GM23338 (cell line): ENCODE data around the gene GOLT1B. TPM values are rescaled to one million over a fixed set of nuclear protein-coding genes. Genes with fewer than 3 reads are reported as not detected.

ENCODE experiments used
- ATAC-seq: fragments of 200-7000 bp; cut with Tn5 transposase; 3 replicates; pipeline ENCODE4 v1.9.1; 2020
- DNase-seq: peaks from one replicate; pipeline ENCODE4 v3.0.0-alpha.2; 2015; ENCODE audit warnings: low spot score
- H2AFZ ChIP-seq: fragments of 200-600 bp; sonication (generic); 2 replicates; pipeline ENCODE4 v1.8.0; 2016; ENCODE audit warnings: antibody characterized with exemption, mild to moderate bottlenecking, moderate library complexity
- H3F3A ChIP-seq: fragments of 200-600 bp; sonication (generic); replicated peaks from 2 replicates; pipeline ENCODE4 v1.8.0; 2017; ENCODE audit warnings: antibody characterized with exemption, mixed run types, low read depth
- H3K27ac ChIP-seq: fragments of 200-600 bp; sonication (generic); 2 replicates; pipeline ENCODE4 v1.6.1; 2016; ENCODE audit warnings: low read depth
- H3K27me3 ChIP-seq: fragments of 200-600 bp; sonication (generic); 2 replicates; pipeline ENCODE4 v1.8.0; 2016; ENCODE audit warnings: mild to moderate bottlenecking, mixed run types, moderate library complexity; ENCODE audit not compliant: insufficient read depth
- H3K36me3 ChIP-seq: fragments of 200-600 bp; sonication (generic); 2 replicates; pipeline ENCODE4 v1.8.0; 2016; ENCODE audit warnings: mild to moderate bottlenecking; ENCODE audit not compliant: insufficient read depth
- H3K4me1 ChIP-seq: fragments of 200-600 bp; sonication (generic); 2 replicates; pipeline ENCODE4 v1.8.0; 2016; ENCODE audit warnings: mild to moderate bottlenecking, moderate library complexity; ENCODE audit not compliant: insufficient read depth
- H3K4me2 ChIP-seq: fragments of 200-600 bp; sonication (generic); 2 replicates; pipeline ENCODE4 v1.7.1; 2017; ENCODE audit warnings: mixed run types
- H3K4me3 ChIP-seq: fragments of 200-600 bp; sonication (generic); 2 replicates; pipeline ENCODE4 v1.6.1; 2016; ENCODE audit warnings: mixed run types
- H3K79me2 ChIP-seq: fragments of 200-600 bp; sonication (generic); replicated peaks from 2 replicates; pipeline ENCODE4 v1.8.0; 2017; ENCODE audit warnings: mild to moderate bottlenecking; ENCODE audit not compliant: insufficient read depth
- H3K9me2 ChIP-seq: fragments of 200-600 bp; sonication (generic); 2 replicates; pipeline ENCODE4 v1.8.0; 2017; ENCODE audit not compliant: insufficient read depth
- H4K20me1 ChIP-seq: fragments of 200-600 bp; sonication (generic); replicated peaks from 2 replicates; pipeline ENCODE4 v1.8.0; 2017; ENCODE audit warnings: mild to moderate bottlenecking; ENCODE audit not compliant: insufficient read depth
- H3K27ac Mint-ChIP-seq: 2 replicates; pipeline ENCODE4 v1.8.0; 2020; ENCODE audit warnings: inconsistent platforms, mild to moderate bottlenecking, moderate library complexity, mixed read lengths
- H3K27me3 Mint-ChIP-seq: 3 replicates; pipeline ENCODE4 v1.8.0; 2022; ENCODE audit warnings: low read depth, mild to moderate bottlenecking, moderate library complexity, mixed read lengths, inconsistent platforms; ENCODE audit not compliant: insufficient read depth, poor library complexity
- H3K36me3 Mint-ChIP-seq: 3 replicates; pipeline ENCODE4 v1.8.0; 2021; ENCODE audit warnings: low read depth, mild to moderate bottlenecking, inconsistent platforms, moderate library complexity, mixed read lengths
- H3K4me1 Mint-ChIP-seq: 3 replicates; pipeline ENCODE4 v1.8.0; 2020; ENCODE audit warnings: mild to moderate bottlenecking, inconsistent platforms, mixed read lengths
- H3K4me3 Mint-ChIP-seq: 3 replicates; pipeline ENCODE4 v1.8.0; 2021; ENCODE audit warnings: moderate library complexity, mild to moderate bottlenecking, inconsistent platforms, mixed read lengths
- H3K9me3 Mint-ChIP-seq: 3 replicates; pipeline ENCODE4 v1.8.0; 2020; ENCODE audit warnings: moderate library complexity, mild to moderate bottlenecking, inconsistent platforms, mixed read lengths
- CREB1 ChIP-seq: fragments of 250-450 bp; sonication (Bioruptor Pico); IDR thresholded peaks from 2 replicates; pipeline ENCODE4 v1.5.0; 2020; ENCODE audit warnings: low read depth, mild to moderate bottlenecking, moderate library complexity
- CTCF ChIP-seq, 2 experiments: fragments of 200-600 bp in 1 of 2; sonication (generic) in 1 of 2; conservative IDR thresholded peaks; 2 replicates each; pipeline versions ENCODE4 v1.5.1 to v1.6.1; 2016 to 2017; ENCODE audit warnings: antibody characterized with exemption in 2 of 2, low read depth in 2 of 2, mild to moderate bottlenecking in 2 of 2, moderate library complexity in 1 of 2
- EZH2phosphoT487 ChIP-seq: fragments of 200-600 bp; sonication (generic); IDR thresholded peaks from one replicate; pipeline ENCODE4 v1.8.1; 2018; ENCODE audit warnings: antibody characterized with exemption; ENCODE audit not compliant: unreplicated experiment
- JUNB ChIP-seq: IDR thresholded peaks from one replicate; pipeline ENCODE4 v1.6.1; 2016; ENCODE audit warnings: antibody characterized with exemption; ENCODE audit not compliant: unreplicated experiment
- POLR2AphosphoS5 ChIP-seq: IDR thresholded peaks from 2 replicates; pipeline ENCODE4 v1.6.1; 2016; ENCODE audit warnings: antibody characterized with exemption, low read depth
- REST ChIP-seq: IDR thresholded peaks from one replicate; pipeline ENCODE4 v1.6.1; 2018; ENCODE audit warnings: antibody characterized with exemption; ENCODE audit not compliant: unreplicated experiment
- ZNF114 ChIP-seq: fragments of 250-450 bp; sonication (Bioruptor Pico); IDR thresholded peaks from 2 replicates; pipeline ENCODE4 v1.5.0; 2020; ENCODE audit warnings: mild to moderate bottlenecking, moderate library complexity
- ZNF331 ChIP-seq: fragments of 250-450 bp; sonication (Bioruptor Pico); IDR thresholded peaks from 2 replicates; pipeline ENCODE4 v1.5.0; 2020; ENCODE audit warnings: low read depth, mild to moderate bottlenecking, moderate library complexity
- ZNF462 ChIP-seq: fragments of 250-450 bp; sonication (Bioruptor Pico); IDR thresholded peaks from 2 replicates; pipeline ENCODE4 v1.5.0; 2020; ENCODE audit warnings: mild to moderate bottlenecking, moderate library complexity
- polyA plus RNA-seq: library from polyadenylated mRNA; unstranded; fragments of >200 nt; fragmentation: Nextera tagmentation; extraction: Ambion mirVana; gene quantifications from 2 replicates; pipeline ENCODE4 v1.2.1, GENCODE V29; 2016
- total RNA-seq: library from RNA; depleted of rRNA; stranded (reverse); fragments of >200 nt; shearing (Covaris generic); gene quantifications from 2 replicates; pipeline ENCODE4 v1.2.3, GENCODE V29; 2014

The GOLT1B gene
- total and polyA plus RNA-seq, 2 experiments from 2014 or later, result 24.3 to 41.7 TPM

- peaks cover 62% of the 10 kb centered on the region for H3K27me3 ChIP-seq
- H3K27me3 Mint-ChIP-seq, result peaks cover 17% of the 10 kb centered on the region
- no peaks in the 10 kb centered on the region for H3K36me3 Mint-ChIP-seq
- TF ChIP-seq POLR2AphosphoS5 (no peak), CTCF (conservative IDR thresholded peaks at IDR 0.05; ENCODE audit: low read depth in 2 of 2) (no peak), ZNF114 (CRISPR knock-in tag) (no peak), CREB1 (CRISPR knock-in tag) (no peak), ZNF331 (CRISPR knock-in tag) (no peak), JUNB (no peak), EZH2phosphoT487 (no peak), ZNF462 (CRISPR knock-in tag) (no peak), REST (no peak)
- H3K4me2 ChIP-seq, result peak overlapping the region; percentile 83
- no peak overlapping the region for H3K27ac ChIP-seq
- H4K20me1 ChIP-seq, result no peaks in the 10 kb centered on the region
- ATAC-seq (peak; percentile 9), DNase-seq (peak; percentile 12)
- no peak overlapping the region for H3K27ac Mint-ChIP-seq
- no peaks in the 10 kb centered on the region for H3F3A ChIP-seq
- peak overlapping the region; percentile 87 for H2AFZ ChIP-seq
- H3K4me1 ChIP-seq, result peaks cover 5% of the 10 kb centered on the region
- H3K36me3 ChIP-seq, result no peaks in the 10 kb centered on the region
- no peaks in the 10 kb centered on the region for H3K9me2 ChIP-seq
- H3K4me1 Mint-ChIP-seq, result peaks cover 12% of the 10 kb centered on the region; the same call in 2 of the 3 replicates
- peak overlapping the region; percentile 75 for H3K4me3 Mint-ChIP-seq
- peaks cover 3% of the 10 kb centered on the region; the same call in 1 of the 3 replicates for H3K9me3 Mint-ChIP-seq
- H3K79me2 ChIP-seq, result no peaks in the 10 kb centered on the region
- peak overlapping the region; percentile 80 for H3K4me3 ChIP-seq
Observed at GRCh38 chr12:21526721-21527345, 25.2 kb downstream of the GOLT1B start.
